HepG2 (cell line): ENCODE data around the gene CORO7. TPM values are rescaled to one million over a fixed set of nuclear protein-coding genes. Genes with fewer than 3 reads are reported as not detected.

Experiments used
- BCL3 ChIP-seq: sonication (generic); formaldehyde crosslinking; IDR thresholded peaks from 2 replicates; pipeline ENCODE4 v1.5.1; 2020; ENCODE audit warnings: mild to moderate bottlenecking, missing genetic modification reagents, moderate library complexity
- ETS1 ChIP-seq: sonication (generic); formaldehyde crosslinking; IDR thresholded peaks from 2 replicates; pipeline ENCODE4 v1.4.0; 2020; ENCODE audit warnings: missing genetic modification reagents
- ETV5 ChIP-seq: IDR thresholded peaks from 2 replicates; pipeline ENCODE4 v1.6.1; 2018; ENCODE audit warnings: missing biosample characterization, missing genetic modification reagents, inconsistent platforms, borderline replicate concordance
- IKZF4 ChIP-seq: sonication (generic); formaldehyde crosslinking; IDR thresholded peaks from 2 replicates; pipeline ENCODE4 v1.5.1; 2020; ENCODE audit warnings: borderline replicate concordance, mild to moderate bottlenecking, low read depth, missing genetic modification reagents; ENCODE audit errors: not compliant biosample characterization
- MED8 ChIP-seq: sonication (generic); formaldehyde crosslinking; IDR thresholded peaks from 2 replicates; pipeline ENCODE4 v1.8.1; 2023; ENCODE audit warnings: mild to moderate bottlenecking, missing genetic modification reagents; ENCODE audit not compliant: insufficient replicate concordance
- POLR2AphosphoS2 ChIP-seq: IDR thresholded peaks from 2 replicates; pipeline ENCODE4 v1.6.1; 2011; ENCODE audit warnings: low read depth, low read length, improper control_type of control experiment
- ZGPAT ChIP-seq: IDR thresholded peaks from 2 replicates; pipeline ENCODE4 v1.6.1; 2016; ENCODE audit warnings: mild to moderate bottlenecking
- ZNF263 ChIP-seq: sonication (generic); formaldehyde crosslinking; IDR thresholded peaks from 2 replicates; pipeline ENCODE4 v1.4.0; 2020; ENCODE audit warnings: missing genetic modification reagents
- ZNF326 ChIP-seq: sonication (generic); formaldehyde crosslinking; IDR thresholded peaks from 2 replicates; pipeline ENCODE4 v1.4.0; 2020; ENCODE audit warnings: missing genetic modification reagents, borderline replicate concordance
- ZNF597 ChIP-seq: sonication (generic); formaldehyde crosslinking; IDR thresholded peaks from 2 replicates; pipeline ENCODE4 v1.5.0; 2020; ENCODE audit warnings: missing genetic modification reagents
- ZNF598 ChIP-seq: sonication (generic); formaldehyde crosslinking; IDR thresholded peaks from 2 replicates; pipeline ENCODE4 v1.5.1; 2020; ENCODE audit warnings: mild to moderate bottlenecking, missing genetic modification reagents, borderline replicate concordance
- ZNF605 ChIP-seq: sonication (generic); formaldehyde crosslinking; IDR thresholded peaks from 2 replicates; pipeline ENCODE4 v1.8.0; 2022; ENCODE audit warnings: mild to moderate bottlenecking, missing genetic modification reagents
- ZNF816 ChIP-seq: sonication (generic); formaldehyde crosslinking; IDR thresholded peaks from 2 replicates; pipeline ENCODE4 v1.8.0; 2022; ENCODE audit warnings: missing genetic modification reagents, mild to moderate bottlenecking, borderline replicate concordance
- polyA plus RNA-seq, 8 experiments: library from polyadenylated mRNA; depleted of rRNA in 3 of 8; stranded (reverse) in 7 of 8; unstranded in 1 of 8; fragments of >200 nt; fragmentation: Illumina TruSeq in 4 of 8; extraction: Trizol in 4 of 8; gene quantifications; 2 replicates each; pipeline versions ENCODE4 v1.2.1 to v1.2.3, GENCODE V29; 2011 to 2016; ENCODE audit warnings: low read depth in 4 of 8, missing spikeins in 1 of 8, mixed read lengths in 1 of 8; ENCODE audit not compliant: insufficient read depth in 1 of 8
- total RNA-seq, 5 experiments: library from RNA; depleted of rRNA; stranded (reverse); fragments of >200 nt; fragmentation: Illumina TruSeq; extraction: Trizol; gene quantifications; 2 replicates each; pipeline ENCODE4 v1.2.3, GENCODE V29; 2016; ENCODE audit warnings: low read depth in 1 of 5
- TF ChIP-seq, protein P1 (sequence below): sonication (generic); formaldehyde crosslinking; conservative IDR thresholded peaks from 2 replicates; pipeline ENCODE4 v1.8.1; 2023; ENCODE audit warnings: missing genetic modification reagents
- TF ChIP-seq, protein P2 (sequence below): sonication (generic); formaldehyde crosslinking; IDR thresholded peaks from 2 replicates; pipeline ENCODE4 v1.5.1; 2020; ENCODE audit warnings: missing genetic modification reagents, mild to moderate bottlenecking, borderline replicate concordance
- TF ChIP-seq, protein P3 (sequence below): sonication (generic); formaldehyde crosslinking; IDR thresholded peaks from 2 replicates; pipeline ENCODE4 v1.5.1; 2020; ENCODE audit warnings: missing genetic modification reagents, mild to moderate bottlenecking, borderline replicate concordance
- TF ChIP-seq, protein P4 (sequence below): sonication (generic); formaldehyde crosslinking; conservative IDR thresholded peaks from 2 replicates; pipeline ENCODE4 v1.4.0; 2020; ENCODE audit warnings: missing genetic modification reagents

The CORO7 gene
- total and polyA plus RNA-seq, 2 of the 13 experiments (the other 11 are each of a cell fraction or from before 2014, with no cell fraction given): 9.9 to 14.3 TPM

GRCh38 chr16:4367393-4367856, 49.0 kb downstream of the CORO7 start (continued):
- TF ChIP-seq, protein P1, sequence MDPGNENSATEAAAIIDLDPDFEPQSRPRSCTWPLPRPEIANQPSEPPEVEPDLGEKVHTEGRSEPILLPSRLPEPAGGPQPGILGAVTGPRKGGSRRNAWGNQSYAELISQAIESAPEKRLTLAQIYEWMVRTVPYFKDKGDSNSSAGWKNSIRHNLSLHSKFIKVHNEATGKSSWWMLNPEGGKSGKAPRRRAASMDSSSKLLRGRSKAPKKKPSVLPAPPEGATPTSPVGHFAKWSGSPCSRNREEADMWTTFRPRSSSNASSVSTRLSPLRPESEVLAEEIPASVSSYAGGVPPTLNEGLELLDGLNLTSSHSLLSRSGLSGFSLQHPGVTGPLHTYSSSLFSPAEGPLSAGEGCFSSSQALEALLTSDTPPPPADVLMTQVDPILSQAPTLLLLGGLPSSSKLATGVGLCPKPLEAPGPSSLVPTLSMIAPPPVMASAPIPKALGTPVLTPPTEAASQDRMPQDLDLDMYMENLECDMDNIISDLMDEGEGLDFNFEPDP (CRISPR knock-in tag): no peak
- peak; percentile 49; the same call in 1 of the 2 replicates for TF ChIP-seq ZGPAT (CRISPR knock-in tag)
- no peak for TF ChIP-seq ZNF816 (CRISPR knock-in tag)
- peak; percentile 45 for TF ChIP-seq MED8 (CRISPR knock-in tag)
- TF ChIP-seq ETS1 (CRISPR knock-in tag): no peak
- TF ChIP-seq ZNF598 (CRISPR knock-in tag): no peak
- no peak for TF ChIP-seq IKZF4 (CRISPR knock-in tag)
- TF ChIP-seq, protein P2, sequence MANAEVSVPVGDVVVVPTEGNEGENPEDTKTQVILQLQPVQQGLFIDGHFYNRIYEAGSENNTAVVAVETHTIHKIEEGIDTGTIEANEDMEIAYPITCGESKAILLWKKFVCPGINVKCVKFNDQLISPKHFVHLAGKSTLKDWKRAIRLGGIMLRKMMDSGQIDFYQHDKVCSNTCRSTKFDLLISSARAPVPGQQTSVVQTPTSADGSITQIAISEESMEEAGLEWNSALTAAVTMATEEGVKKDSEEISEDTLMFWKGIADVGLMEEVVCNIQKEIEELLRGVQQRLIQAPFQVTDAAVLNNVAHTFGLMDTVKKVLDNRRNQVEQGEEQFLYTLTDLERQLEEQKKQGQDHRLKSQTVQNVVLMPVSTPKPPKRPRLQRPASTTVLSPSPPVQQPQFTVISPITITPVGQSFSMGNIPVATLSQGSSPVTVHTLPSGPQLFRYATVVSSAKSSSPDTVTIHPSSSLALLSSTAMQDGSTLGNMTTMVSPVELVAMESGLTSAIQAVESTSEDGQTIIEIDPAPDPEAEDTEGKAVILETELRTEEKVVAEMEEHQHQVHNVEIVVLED (CRISPR knock-in tag): no peak
- TF ChIP-seq, protein P3, sequence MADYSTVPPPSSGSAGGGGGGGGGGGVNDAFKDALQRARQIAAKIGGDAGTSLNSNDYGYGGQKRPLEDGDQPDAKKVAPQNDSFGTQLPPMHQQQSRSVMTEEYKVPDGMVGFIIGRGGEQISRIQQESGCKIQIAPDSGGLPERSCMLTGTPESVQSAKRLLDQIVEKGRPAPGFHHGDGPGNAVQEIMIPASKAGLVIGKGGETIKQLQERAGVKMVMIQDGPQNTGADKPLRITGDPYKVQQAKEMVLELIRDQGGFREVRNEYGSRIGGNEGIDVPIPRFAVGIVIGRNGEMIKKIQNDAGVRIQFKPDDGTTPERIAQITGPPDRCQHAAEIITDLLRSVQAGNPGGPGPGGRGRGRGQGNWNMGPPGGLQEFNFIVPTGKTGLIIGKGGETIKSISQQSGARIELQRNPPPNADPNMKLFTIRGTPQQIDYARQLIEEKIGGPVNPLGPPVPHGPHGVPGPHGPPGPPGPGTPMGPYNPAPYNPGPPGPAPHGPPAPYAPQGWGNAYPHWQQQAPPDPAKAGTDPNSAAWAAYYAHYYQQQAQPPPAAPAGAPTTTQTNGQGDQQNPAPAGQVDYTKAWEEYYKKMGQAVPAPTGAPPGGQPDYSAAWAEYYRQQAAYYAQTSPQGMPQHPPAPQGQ (CRISPR knock-in tag): no peak
- TF ChIP-seq POLR2AphosphoS2: no peak
- TF ChIP-seq ZNF263 (CRISPR knock-in tag): no peak
- TF ChIP-seq ETV5 (CRISPR knock-in tag): peak; percentile 73; the same call in 1 of the 2 replicates
- TF ChIP-seq BCL3 (CRISPR knock-in tag): no peak
- no peak for TF ChIP-seq ZNF326 (CRISPR knock-in tag)
- no peak for TF ChIP-seq ZNF605
- TF ChIP-seq, protein P4, sequence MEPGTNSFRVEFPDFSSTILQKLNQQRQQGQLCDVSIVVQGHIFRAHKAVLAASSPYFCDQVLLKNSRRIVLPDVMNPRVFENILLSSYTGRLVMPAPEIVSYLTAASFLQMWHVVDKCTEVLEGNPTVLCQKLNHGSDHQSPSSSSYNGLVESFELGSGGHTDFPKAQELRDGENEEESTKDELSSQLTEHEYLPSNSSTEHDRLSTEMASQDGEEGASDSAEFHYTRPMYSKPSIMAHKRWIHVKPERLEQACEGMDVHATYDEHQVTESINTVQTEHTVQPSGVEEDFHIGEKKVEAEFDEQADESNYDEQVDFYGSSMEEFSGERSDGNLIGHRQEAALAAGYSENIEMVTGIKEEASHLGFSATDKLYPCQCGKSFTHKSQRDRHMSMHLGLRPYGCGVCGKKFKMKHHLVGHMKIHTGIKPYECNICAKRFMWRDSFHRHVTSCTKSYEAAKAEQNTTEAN (CRISPR knock-in tag): no peak
- TF ChIP-seq ZNF597: no peak
